Nucleus accumbens (tissue), 56 donors: Measurements from ENCODE around the gene MIEN1.
"Not testable (repeated sequence)": the region's sequence is repeated elsewhere in the genome, so short reads cannot be mapped to it uniquely, and the experiment has no call there.

Source experiments
- DNase-seq, 56 donors: peaks; one replicate each; lab custom pipeline; 2025; lab: John Stamatoyannopoulos, UW

Gene MIEN1

GRCh38 chr17:39719563-39720355, 10.6 kb downstream of the MIEN1 start:
- DNase-seq, result peak in 23 of 56 donors; percentile 6 to 75 (median 36)

- DNase-seq, result no peak
Observed at GRCh38 chr17:39717660-39718059, 12.7 kb downstream of the MIEN1 start.

DNA sequence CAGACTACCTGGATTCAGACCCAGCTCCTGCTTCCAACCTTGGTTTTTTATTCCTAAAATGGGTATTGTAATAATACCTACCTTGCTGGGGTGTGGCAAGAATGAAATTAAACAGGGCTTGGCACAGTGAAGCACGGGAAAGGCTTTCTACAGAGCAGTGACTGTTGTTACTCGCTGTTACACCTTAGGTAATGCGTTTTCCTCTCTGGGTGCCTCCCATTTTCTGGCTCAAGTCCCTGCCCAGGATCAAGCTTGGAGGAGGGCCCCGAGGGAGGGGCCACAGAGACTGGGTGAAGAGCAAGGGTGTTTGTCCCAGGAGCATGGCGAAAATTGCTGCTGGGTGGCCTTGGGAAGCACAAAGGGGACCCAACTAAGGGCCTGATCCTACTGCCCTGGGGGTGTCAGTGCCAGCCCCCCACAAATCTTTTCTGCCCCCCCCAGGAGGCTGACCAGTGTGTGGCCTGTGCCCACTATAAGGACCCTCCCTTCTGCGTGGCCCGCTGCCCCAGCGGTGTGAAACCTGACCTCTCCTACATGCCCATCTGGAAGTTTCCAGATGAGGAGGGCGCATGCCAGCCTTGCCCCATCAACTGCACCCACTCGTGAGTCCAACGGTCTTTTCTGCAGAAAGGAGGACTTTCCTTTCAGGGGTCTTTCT, 13.3 kb downstream of the MIEN1 start:
- DNase-seq, result no peak

GRCh38 chr17:39716073-39716818, 14.1 kb downstream of the MIEN1 start:
- no peak for DNase-seq

GRCh38 chr17:39715375-39716072, 14.8 kb downstream of the MIEN1 start:
- no peak for DNase-seq

DNA sequence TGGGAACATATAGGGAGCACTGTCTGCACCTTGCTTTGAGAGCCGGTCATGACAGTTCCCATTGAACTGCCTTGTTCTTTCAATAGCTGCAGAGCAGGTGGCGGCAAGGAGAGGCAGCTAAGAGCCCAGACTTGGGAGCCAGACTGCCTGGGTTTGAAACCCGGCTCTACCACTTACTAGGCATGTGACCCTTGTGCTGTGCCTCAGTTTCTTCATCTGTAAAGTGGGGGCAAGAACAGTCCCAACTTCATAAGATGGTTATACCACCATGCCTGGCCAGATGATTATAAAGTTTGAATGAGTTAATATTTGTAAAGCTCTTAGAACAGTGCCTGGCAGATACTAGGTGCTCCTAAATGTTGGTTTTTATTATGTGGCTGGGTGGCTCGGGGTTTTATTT, 16.1 kb downstream of the MIEN1 start:
- DNase-seq, result no peak

- no peak for DNase-seq
Observed at GRCh38 chr17:39711851-39712250, 18.5 kb downstream of the MIEN1 start.

GRCh38 chr17:39711071-39711470, 19.3 kb downstream of the MIEN1 start:
- DNase-seq, result not testable (repeated sequence)

DNA sequence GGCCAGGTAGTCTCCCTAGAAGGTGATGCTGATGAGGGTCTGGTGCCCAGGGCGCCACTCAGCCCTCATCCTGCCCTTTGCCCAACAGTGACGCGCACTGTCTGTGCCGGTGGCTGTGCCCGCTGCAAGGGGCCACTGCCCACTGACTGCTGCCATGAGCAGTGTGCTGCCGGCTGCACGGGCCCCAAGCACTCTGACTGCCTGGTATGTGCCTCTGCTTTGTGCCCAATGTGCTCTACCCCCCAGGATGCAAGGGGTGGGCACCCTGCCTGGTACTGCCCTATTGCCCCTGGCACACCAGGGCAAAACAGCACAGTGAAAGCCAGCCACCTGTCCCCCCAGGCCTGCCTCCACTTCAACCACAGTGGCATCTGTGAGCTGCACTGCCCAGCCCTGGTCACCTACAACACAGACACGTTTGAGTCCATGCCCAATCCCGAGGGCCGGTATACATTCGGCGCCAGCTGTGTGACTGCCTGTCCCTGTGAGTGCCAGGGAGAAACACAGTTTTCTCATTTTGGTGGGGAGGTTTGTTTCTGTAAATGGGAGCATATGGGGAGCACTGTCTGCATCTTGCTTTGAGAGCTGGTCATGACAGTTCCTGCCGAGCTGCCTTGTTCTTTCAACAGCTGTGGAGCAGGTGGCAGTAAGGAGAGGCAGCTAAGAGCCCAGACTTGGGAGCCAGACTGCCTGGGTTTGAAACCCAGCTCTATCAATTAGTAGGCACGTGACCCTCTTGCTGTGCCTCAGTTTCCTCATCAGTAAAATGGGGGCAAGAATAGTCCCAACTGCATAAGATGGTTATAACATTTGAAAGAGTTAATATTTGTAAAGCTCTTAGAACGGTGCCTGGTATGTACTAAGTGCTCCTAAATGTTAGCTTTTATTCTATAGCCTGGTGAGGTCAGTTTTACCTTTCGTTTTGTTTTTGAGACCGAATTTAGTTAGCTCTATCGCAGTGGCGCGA, 20.1 kb downstream of the MIEN1 start:
- no peak for DNase-seq

DNA sequence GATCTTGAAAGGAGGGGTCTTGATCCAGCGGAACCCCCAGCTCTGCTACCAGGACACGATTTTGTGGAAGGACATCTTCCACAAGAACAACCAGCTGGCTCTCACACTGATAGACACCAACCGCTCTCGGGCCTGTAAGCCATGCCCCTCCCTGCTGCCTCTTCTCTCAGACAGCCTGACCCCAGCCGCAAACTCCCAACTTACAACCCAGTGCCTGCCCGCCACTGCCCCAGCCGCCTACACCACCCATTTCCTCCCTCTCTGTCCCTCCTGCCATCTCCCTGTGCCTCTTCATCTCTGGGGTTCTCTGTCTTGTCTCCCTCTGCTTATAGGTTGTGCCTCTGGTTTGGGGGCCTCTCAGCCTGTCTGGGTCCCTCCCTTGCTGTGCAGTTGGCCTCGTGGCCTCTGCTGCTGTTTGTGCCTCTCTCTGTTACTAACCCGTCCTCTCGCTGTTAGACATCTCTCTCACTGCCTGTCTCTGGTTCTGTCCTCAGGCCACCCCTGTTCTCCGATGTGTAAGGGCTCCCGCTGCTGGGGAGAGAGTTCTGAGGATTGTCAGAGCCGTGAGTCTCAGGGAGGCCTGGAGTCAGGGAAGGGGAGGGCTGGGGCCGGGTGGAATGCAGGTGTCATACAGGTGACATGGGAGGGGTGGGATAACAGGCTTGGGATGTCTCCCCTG, 20.9 kb downstream of the MIEN1 start:
- DNase-seq, result no peak

GRCh38 chr17:39706921-39707337, 23.4 kb downstream of the MIEN1 start:
- DNase-seq, result no peak

DNA sequence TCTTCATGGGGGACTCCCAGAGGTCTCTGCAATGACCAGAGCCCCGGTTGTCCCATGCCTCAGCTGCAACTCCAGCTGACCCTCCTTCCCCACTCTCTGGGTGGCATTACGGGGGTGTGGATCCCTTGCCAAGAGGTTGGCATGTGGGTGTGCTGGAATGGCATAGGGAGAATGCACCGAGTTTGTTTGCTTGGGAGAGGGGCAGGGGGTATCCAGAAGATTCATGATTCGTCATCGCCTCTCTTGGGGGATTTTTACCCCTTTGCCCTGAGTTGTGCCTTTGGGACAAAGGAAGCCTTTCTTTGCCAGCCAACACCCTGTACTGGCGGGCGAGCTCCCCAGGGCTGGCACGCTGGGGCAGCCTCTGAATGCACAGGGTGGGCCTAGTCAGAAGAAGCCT, 23.9 kb downstream of the MIEN1 start:
- DNase-seq, result no peak

DNA sequence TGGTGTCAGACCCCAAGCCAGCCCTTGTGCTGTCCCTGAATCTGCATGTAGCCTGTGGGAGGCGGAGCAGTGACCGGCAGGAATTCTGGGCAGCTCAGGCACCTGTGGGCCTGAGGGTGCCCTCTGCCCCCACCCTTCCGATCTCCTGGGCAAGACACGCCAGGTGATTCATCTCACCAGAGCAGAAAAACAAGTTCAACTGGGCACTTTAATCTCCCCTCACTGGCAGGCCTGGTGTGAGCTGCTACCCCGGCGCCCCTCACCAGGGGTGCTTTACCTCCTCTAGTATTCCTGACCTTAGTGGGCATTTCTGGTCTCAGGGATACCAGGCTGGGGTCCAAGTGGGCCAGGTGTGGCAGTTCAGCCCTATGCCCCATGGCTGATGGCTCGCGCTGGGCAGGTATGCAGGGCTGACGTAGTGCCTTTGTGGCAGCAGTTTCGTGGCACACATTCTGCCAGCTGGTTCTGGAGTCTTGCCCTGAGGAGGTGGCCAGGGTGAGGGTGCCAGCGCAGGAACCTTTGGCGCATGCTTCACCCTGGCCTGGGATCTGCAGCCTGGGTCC, 24.5 kb downstream of the MIEN1 start:
- peak in 2 of 56 donors; percentile 16 to 23 for DNase-seq

DNA sequence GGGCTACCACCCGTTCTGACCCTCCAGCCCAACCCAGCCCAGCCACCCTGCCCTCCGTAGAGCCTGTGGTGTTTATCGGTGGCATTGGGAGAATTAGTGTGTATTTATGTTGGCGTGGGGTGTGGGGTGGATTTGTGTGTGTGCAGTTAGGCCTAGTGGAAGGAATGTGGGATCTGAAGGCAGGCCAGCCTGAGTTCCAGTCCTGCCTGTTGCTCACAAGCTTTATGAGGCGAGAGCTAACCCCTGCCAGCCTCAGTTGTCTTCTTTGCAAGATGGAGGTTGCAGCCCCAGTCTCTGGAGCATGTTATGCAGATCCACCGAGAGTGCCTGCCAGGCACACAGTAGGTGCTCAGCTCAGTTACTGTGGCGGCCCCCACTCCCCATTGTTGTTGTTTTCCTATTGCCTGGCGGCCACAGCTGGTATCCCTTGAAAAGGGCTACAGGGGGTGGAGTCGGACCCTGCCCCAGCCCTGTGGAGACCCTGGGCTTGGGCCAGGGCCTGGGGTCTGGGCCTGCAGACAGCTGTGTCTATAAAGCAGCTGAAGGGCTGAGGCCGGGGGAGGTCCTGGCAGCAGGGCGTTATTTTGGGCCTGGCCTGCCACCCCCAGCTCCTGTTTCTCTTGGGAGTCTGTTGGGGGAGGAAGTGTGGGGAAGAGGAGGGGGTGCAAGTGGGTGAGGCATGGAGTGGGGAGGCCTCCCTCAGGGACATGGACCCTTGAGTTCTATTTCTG, 25.3 kb downstream of the MIEN1 start:
- no peak for DNase-seq

GRCh38 chr17:39703913-39704312, 26.4 kb downstream of the MIEN1 start:
- DNase-seq, result no peak

GRCh38 chr17:39702901-39703893, 27.1 kb downstream of the MIEN1 start:
- no peak for DNase-seq
